K562 (cell line): ENCODE data around the gene UBAC2. TPM values are rescaled to one million over a fixed set of nuclear protein-coding genes. Genes with fewer than 3 reads are reported as not detected.

ENCODE experiments used
- ATAC-seq: fragments of 200-7000 bp; cut with Tn5 transposase; 3 replicates; pipeline ENCODE4 v1.9.1; 2020; ENCODE audit warnings: moderate library complexity
- BruUV-seq: library from RNA; stranded (reverse); fragments of 400-500 nt; replicated peaks from 2 replicates; lab custom pipeline; 2021; lab: Mats Ljungman, UMichigan
- CTCF ChIA-PET: fragments of 300-600 bp; formaldehyde crosslinking; extraction: SDS; loops from one replicate; lab custom pipeline; 2021; ENCODE audit warnings: low intra/inter-chr PET ratio; lab: Yijun Ruan, JAX
- POLR2A ChIA-PET: fragments of 300-600, 350-650 bp; sonication (Branson Sonifier 250); formaldehyde crosslinking; extraction: SDS; loops from one replicate; lab custom pipeline; 2021; ENCODE audit warnings: antibody characterized with exemption, inconsistent platforms; lab: Yijun Ruan, JAX
- DNase-seq, 4 experiments: peaks; one replicate each; pipeline versions ENCODE4 v3.0.0 to v3.0.0-alpha.2; 2011 to 2018; ENCODE audit warnings: low spot score in 3 of 4, mixed read lengths in 3 of 4; ENCODE audit errors: extremely low read depth in 1 of 4
- FAIRE-seq: peaks from 2 replicates; lab custom pipeline; 2011; peaks lifted over from hg19 to GRCh38; lab: Jason Lieb, UNC
- H2AFZ ChIP-seq: 2 replicates; pipeline ENCODE4 v1.6.0; 2011; ENCODE audit warnings: low read depth, low read length, control low read depth, inconsistent platforms
- H3K27ac ChIP-seq: fragments of 200-600 bp; 3 replicates; pipeline ENCODE4 v1.8.0; 2011; ENCODE audit warnings: low read depth, mild to moderate bottlenecking, control low read depth, inconsistent platforms, low read length, moderate library complexity, mixed read lengths; ENCODE audit errors: extremely low read depth
- H3K27me3 ChIP-seq, 2 experiments: fragments of 300-600 bp in 1 of 2; 2 replicates in 1 of 2; 3 replicates in 1 of 2; pipeline versions ENCODE4 v1.6.0 to v1.8.0; 2011; ENCODE audit warnings: inconsistent platforms in 2 of 2, low read length in 2 of 2, mild to moderate bottlenecking in 1 of 2, mixed read lengths in 1 of 2, moderate library complexity in 1 of 2; ENCODE audit not compliant: control insufficient read depth in 2 of 2, insufficient read depth in 2 of 2
- H3K36me3 ChIP-seq: fragments of 300-600 bp; 3 replicates; pipeline ENCODE4 v1.8.0; 2011; ENCODE audit warnings: mild to moderate bottlenecking, low read length, inconsistent platforms; ENCODE audit not compliant: control insufficient read depth, insufficient read depth
- H3K4me1 ChIP-seq, 2 experiments: fragments of 200-600 bp in 1 of 2; replicated peaks in 1 of 2; 2 replicates in 1 of 2; 3 replicates in 1 of 2; pipeline versions ENCODE4 v1.5.1 to v1.8.0; 2011; ENCODE audit warnings: inconsistent platforms in 2 of 2, low read length in 2 of 2, mild to moderate bottlenecking in 1 of 2, mixed read lengths in 1 of 2, moderate library complexity in 1 of 2; ENCODE audit not compliant: control insufficient read depth in 2 of 2, insufficient read depth in 2 of 2
- H3K4me2 ChIP-seq: 2 replicates; pipeline ENCODE4 v1.6.1; 2011; ENCODE audit warnings: low read length, control low read depth, inconsistent platforms, mixed read lengths; ENCODE audit not compliant: insufficient read depth
- H3K4me3 ChIP-seq: fragments of 200-600 bp; sonication (generic), shearing (Covaris generic); 2 replicates; pipeline ENCODE4 v1.5.1; 2016; ENCODE audit warnings: control low read depth, inconsistent platforms
- H3K79me2 ChIP-seq: fragments of 200-600 bp; 3 replicates; pipeline ENCODE4 v1.8.0; 2011; ENCODE audit warnings: low read length, inconsistent platforms; ENCODE audit not compliant: control insufficient read depth, insufficient read depth
- H3K9ac ChIP-seq, 2 experiments: 2 replicates each; pipeline versions ENCODE4 v1.6.0 to v1.6.1; 2011; ENCODE audit warnings: low read depth in 2 of 2, low read length in 2 of 2, control low read depth in 1 of 2, inconsistent platforms in 1 of 2, mild to moderate bottlenecking in 1 of 2, mixed read lengths in 1 of 2; ENCODE audit not compliant: insufficient read depth in 1 of 2
- H3K9me1 ChIP-seq: one replicate; pipeline ENCODE4 v1.6.0; 2011; ENCODE audit warnings: inconsistent platforms, mild to moderate bottlenecking, low read length, moderate library complexity; ENCODE audit not compliant: control insufficient read depth, insufficient read depth
- H3K9me3 ChIP-seq: replicated peaks from 2 replicates; pipeline ENCODE4 v1.5.1; 2011; ENCODE audit warnings: low read depth, low read length, inconsistent platforms; ENCODE audit not compliant: control insufficient read depth, insufficient read depth
- H4K20me1 ChIP-seq: replicated peaks from 2 replicates; pipeline ENCODE4 v1.6.1; 2011; ENCODE audit warnings: low read length, inconsistent platforms, mixed read lengths; ENCODE audit not compliant: control insufficient read depth, insufficient read depth
- ASH1L ChIP-seq: fragments of 450-650 bp; IDR thresholded peaks from 2 replicates; pipeline ENCODE4 v1.6.1; 2018; ENCODE audit warnings: borderline replicate concordance, mild to moderate bottlenecking, low read depth; ENCODE audit not compliant: partially characterized antibody
- CXXC5 ChIP-seq: fragments of 250-450 bp; sonication (Bioruptor Pico); IDR thresholded peaks from 2 replicates; pipeline ENCODE4 v1.8.0; 2022; ENCODE audit warnings: inconsistent platforms, mild to moderate bottlenecking, moderate library complexity
- GATAD2B ChIP-seq: fragments of 450-650 bp; IDR thresholded peaks from 2 replicates; pipeline ENCODE4 v1.6.1; 2017; ENCODE audit warnings: mild to moderate bottlenecking, borderline replicate concordance
- MTA3 ChIP-seq: fragments of 450-650 bp; formaldehyde crosslinking; IDR thresholded peaks from 2 replicates; pipeline ENCODE4 v1.6.1; 2017; ENCODE audit warnings: mild to moderate bottlenecking, borderline replicate concordance
- RFX1 ChIP-seq: fragments of 450-650 bp; IDR thresholded peaks from 2 replicates; pipeline ENCODE4 v1.6.1; 2016; ENCODE audit warnings: mild to moderate bottlenecking, moderate library complexity
- SNIP1 ChIP-seq: fragments of 450-650 bp; IDR thresholded peaks from 2 replicates; pipeline ENCODE4 v1.7.1; 2017; ENCODE audit warnings: low read depth, mild to moderate bottlenecking
- SRSF9 ChIP-seq: fragments of 200-400 bp; formaldehyde crosslinking; IDR thresholded peaks from 2 replicates; pipeline ENCODE4 v1.6.1; 2017; ENCODE audit warnings: low read depth, low read length, borderline replicate concordance
- ZC3H4 ChIP-seq: sonication (generic); formaldehyde crosslinking; IDR thresholded peaks from 2 replicates; pipeline ENCODE4 v1.9.0; 2021; ENCODE audit warnings: missing genetic modification reagents, borderline replicate concordance
- ZNF121 ChIP-seq: sonication (generic); formaldehyde crosslinking; conservative IDR thresholded peaks from 2 replicates; pipeline ENCODE4 v1.8.0; 2022; ENCODE audit warnings: missing genetic modification reagents
- ZNF239 ChIP-seq: fragments of 250-450 bp; sonication (Bioruptor Pico); IDR thresholded peaks from 2 replicates; pipeline ENCODE4 v1.4.0; 2020; ENCODE audit warnings: mild to moderate bottlenecking
- WGBS: fragments of 100-300 bp; shearing (Covaris generic); methylation state at CpG from one replicate; pipeline ENCODE4 v1.1.6; 2016; ENCODE audit warnings: low coverage, mixed read lengths; ENCODE audit not compliant: insufficient coverage; ENCODE audit errors: missing lambda C conversion rate; 5-methylcytosine and 5-hydroxymethylcytosine counted together
- in situ Hi-C: fragments of 300-500 bp; cut with MboI; formaldehyde crosslinking; loops from 4 replicates; pipeline ENCODE4 v1.15.0; 2018; ENCODE audit warnings: inconsistent platforms, mixed read lengths
- intact Hi-C: fragments of 100-400 bp; cut with micrococcal nuclease; formaldehyde crosslinking; loops from 2 replicates; pipeline ENCODE4 v1.14.2; 2022
- polyA plus RNA-seq, 8 experiments: library from polyadenylated mRNA; depleted of rRNA in 4 of 8; stranded (reverse) in 5 of 8; unstranded in 3 of 8; fragments of >200 nt; fragmentation: Nextera tagmentation in 2 of 8; fragmentation: Illumina TruSeq in 1 of 8; extraction: Ambion mirVana in 2 of 8; extraction: Trizol in 1 of 8; gene quantifications; 2 replicates each; pipeline versions ENCODE4 v1.2.1 to v1.2.3, GENCODE V29; 2011 to 2014; ENCODE audit warnings: inconsistent platforms in 1 of 8, missing spikeins in 1 of 8
- total RNA-seq, 7 experiments: library from RNA; depleted of rRNA in 6 of 7; stranded (reverse); fragments of >200 nt in 6 of 7; fragmentation: Illumina TruSeq in 2 of 7; extraction: Trizol in 2 of 7; gene quantifications; 2 replicates each; pipeline versions ENCODE4 v1.2.1 to v1.2.3, GENCODE V29; 2011 to 2021; ENCODE audit warnings: low replicate concordance in 1 of 7
- TF ChIP-seq, protein P1 (sequence below), 2 experiments: fragments of 450-650 bp; conservative IDR thresholded peaks; 2 replicates each; pipeline ENCODE4 v1.6.1; 2017; ENCODE audit warnings: mild to moderate bottlenecking in 2 of 2, moderate library complexity in 2 of 2
- TF ChIP-seq, protein P2 (sequence below), 2 experiments: IDR thresholded peaks in 1 of 2; conservative IDR thresholded peaks in 1 of 2; 2 replicates each; pipeline ENCODE4 v1.6.1; 2016; ENCODE audit warnings: low read depth in 2 of 2, mild to moderate bottlenecking in 1 of 2, missing compliant biosample characterization in 1 of 2, missing genetic modification characterization in 1 of 2, moderate library complexity in 1 of 2
- TF ChIP-seq, protein P3 (sequence below), 2 experiments: IDR thresholded peaks; 2 replicates each; pipeline ENCODE4 v1.6.1; 2011; ENCODE audit warnings: borderline replicate concordance in 1 of 2, control low read depth in 1 of 2, low read depth in 1 of 2, low read length in 1 of 2, mild to moderate bottlenecking in 1 of 2, mixed read lengths in 1 of 2, moderate library complexity in 1 of 2; ENCODE audit not compliant: insufficient read depth in 1 of 2, insufficient read length in 1 of 2, poor library complexity in 1 of 2, severe bottlenecking in 1 of 2; ENCODE audit errors: extremely low read depth in 1 of 2

The UBAC2 gene
- total and polyA plus RNA-seq, 9 of the 15 experiments (the other 6 are each of a cell fraction or from before 2014, with no cell fraction given), result 6.0 to 84.1 (median 32.3) TPM

DNA sequence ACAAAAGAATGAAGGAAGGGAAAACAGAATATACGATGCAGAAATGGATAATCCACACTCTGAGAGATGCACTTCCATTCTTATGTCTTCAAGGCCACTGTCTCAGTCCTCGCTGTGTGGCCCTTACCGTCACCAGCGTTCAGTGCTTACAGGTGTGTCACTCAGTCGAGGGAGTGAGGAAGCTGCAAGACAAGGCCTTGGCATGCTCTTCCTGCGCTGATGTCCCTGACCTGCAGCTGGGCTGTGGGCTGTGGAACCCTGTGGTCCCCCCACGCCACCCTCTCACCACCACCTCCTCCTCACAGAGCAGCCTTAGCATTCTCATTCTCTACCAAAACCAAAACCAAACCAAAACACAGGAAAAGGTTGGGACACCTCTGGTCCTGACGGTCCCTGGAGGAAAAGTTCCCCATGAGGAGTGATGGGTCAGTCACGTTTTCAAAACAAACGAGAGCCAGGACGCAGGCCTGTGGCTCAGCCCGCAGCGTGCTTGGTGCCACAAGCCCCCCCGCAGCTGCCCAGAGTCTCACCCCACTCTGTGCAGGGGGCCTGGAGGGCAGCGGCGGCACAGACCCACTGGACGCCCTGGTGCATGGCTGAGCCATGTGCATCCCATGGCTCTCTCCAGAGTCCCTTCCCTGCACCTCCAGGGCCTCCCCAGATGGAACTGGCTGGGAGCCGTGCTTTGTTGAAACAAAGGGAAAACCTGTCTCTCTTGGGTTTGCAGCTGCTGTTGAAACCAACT, 154.8 kb downstream of the UBAC2 start:
- H3K9ac ChIP-seq, result no peak overlapping the region
- POLR2A ChIA-PET, result no interaction called here
- FAIRE-seq, result no peak

More for the DNA sequence above, 154.8 kb downstream of the UBAC2 start:
- no peak for TF ChIP-seq MTA3
- TF ChIP-seq ZC3H4 (CRISPR knock-in tag), result no peak
- TF ChIP-seq, protein P1, sequence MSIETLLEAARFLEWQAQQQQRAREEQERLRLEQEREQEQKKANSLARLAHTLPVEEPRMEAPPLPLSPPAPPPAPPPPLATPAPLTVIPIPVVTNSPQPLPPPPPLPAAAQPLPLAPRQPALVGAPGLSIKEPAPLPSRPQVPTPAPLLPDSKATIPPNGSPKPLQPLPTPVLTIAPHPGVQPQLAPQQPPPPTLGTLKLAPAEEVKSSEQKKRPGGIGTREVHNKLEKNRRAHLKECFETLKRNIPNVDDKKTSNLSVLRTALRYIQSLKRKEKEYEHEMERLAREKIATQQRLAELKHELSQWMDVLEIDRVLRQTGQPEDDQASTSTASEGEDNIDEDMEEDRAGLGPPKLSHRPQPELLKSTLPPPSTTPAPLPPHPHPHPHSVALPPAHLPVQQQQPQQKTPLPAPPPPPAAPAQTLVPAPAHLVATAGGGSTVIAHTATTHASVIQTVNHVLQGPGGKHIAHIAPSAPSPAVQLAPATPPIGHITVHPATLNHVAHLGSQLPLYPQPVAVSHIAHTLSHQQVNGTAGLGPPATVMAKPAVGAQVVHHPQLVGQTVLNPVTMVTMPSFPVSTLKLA (conservative IDR thresholded peaks at IDR 0.05), result no peak
- TF ChIP-seq SNIP1, result no peak
- no peak for TF ChIP-seq SRSF9
- no peak for TF ChIP-seq GATAD2B
- TF ChIP-seq ASH1L, result no peak
- no peak for TF ChIP-seq ZNF121 (CRISPR knock-in tag)
- no peak for TF ChIP-seq CXXC5
- TF ChIP-seq, protein P2, sequence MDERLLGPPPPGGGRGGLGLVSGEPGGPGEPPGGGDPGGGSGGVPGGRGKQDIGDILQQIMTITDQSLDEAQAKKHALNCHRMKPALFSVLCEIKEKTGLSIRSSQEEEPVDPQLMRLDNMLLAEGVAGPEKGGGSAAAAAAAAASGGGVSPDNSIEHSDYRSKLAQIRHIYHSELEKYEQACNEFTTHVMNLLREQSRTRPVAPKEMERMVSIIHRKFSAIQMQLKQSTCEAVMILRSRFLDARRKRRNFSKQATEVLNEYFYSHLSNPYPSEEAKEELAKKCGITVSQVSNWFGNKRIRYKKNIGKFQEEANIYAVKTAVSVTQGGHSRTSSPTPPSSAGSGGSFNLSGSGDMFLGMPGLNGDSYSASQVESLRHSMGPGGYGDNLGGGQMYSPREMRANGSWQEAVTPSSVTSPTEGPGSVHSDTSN (CRISPR knock-in tag; IDR thresholded peaks at IDR 0.05; ENCODE audit: low read depth), result no peak
- TF ChIP-seq, protein P2 (tag; conservative IDR thresholded peaks at IDR 0.05; ENCODE audit: low read depth), result no peak
- no peak for TF ChIP-seq ZNF239 (CRISPR knock-in tag)
- TF ChIP-seq RFX1, result no peak
- TF ChIP-seq, protein P3, sequence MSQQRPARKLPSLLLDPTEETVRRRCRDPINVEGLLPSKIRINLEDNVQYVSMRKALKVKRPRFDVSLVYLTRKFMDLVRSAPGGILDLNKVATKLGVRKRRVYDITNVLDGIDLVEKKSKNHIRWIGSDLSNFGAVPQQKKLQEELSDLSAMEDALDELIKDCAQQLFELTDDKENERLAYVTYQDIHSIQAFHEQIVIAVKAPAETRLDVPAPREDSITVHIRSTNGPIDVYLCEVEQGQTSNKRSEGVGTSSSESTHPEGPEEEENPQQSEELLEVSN (IDR thresholded peaks at IDR 0.05; ENCODE audit: borderline replicate concordance in 1 of 2, extremely low read depth in 1 of 2, insufficient read depth in 1 of 2, insufficient read length in 1 of 2, low read depth in 1 of 2, low read length in 1 of 2, poor library complexity in 1 of 2, severe bottlenecking in 1 of 2), result no peak
- Histone ChIP-seq H2AFZ (no peak overlapping the region), H3K9me3 (no peaks in the 10 kb centered on the region), H3K4me1 (peaks cover 8 to 25% of the 10 kb centered on the region in 2 experiments; a peak in 4 of 5 replicates), H4K20me1 (no peaks in the 10 kb centered on the region), H3K27me3 (no peaks in the 10 kb centered on the region), H3K36me3 (peaks cover 45% of the 10 kb centered on the region; the same call in 2 of the 3 replicates), H3K4me3 (no peak overlapping the region), H3K27ac (peak overlapping the region; percentile 90; the same call in 2 of the 3 replicates), H3K9me1 (peaks cover 4% of the 10 kb centered on the region), H3K79me2 (peaks cover 2% of the 10 kb centered on the region; the same call in 2 of the 3 replicates), H3K4me2 (no peak overlapping the region)
- WGBS, result 94% methylated on average over 17 of the region's 18 CpGs
- no peak for DNase-seq
- BruUV-seq, result no TSS peak
- in situ Hi-C loops, result no loop called here
- ATAC-seq, result no peak
- intact Hi-C loops, result no loop called here
- CTCF ChIA-PET, result no interaction called here
